HT1080 (cell line): ENCODE measurements around the gene OR2T34. TPM values are rescaled to one million over a fixed set of nuclear protein-coding genes. Genes with fewer than 3 reads are reported as not detected.
"Not testable (repeated sequence)": the region's sequence is repeated elsewhere in the genome, so short reads cannot be mapped to it uniquely, and the experiment has no call there.

Experiments
- DNase-seq: peaks from one replicate; pipeline ENCODE4 v3.0.0-alpha.2; 2015; ENCODE audit warnings: low read depth
- small RNA-seq: library from RNA; depleted of rRNA; stranded (forward); fragments of <200 nt; gene quantifications from one replicate; pipeline ENCODE3, GENCODE V24; 2014
- total RNA-seq: library from RNA; depleted of rRNA; stranded (reverse); fragments of >200 nt; shearing (Covaris generic); gene quantifications from 2 replicates; pipeline ENCODE4 v1.2.3, GENCODE V29; 2014; rRNA removed

OR2T34 gene
- total RNA-seq, 1 experiment from 2014 or later: not detected

GRCh38 chr1:248562672-248563071 is 11.9 kb downstream of the OR2T34 start, which contains the start of gene OR2T29:
OR2T29 (minus strand) TSS chr1:248562772; CDS start chr1:248559491, 3,281 bp downstream.
- not testable (repeated sequence) for DNase-seq

- DNase-seq: not testable (repeated sequence)
Observed at GRCh38 chr1:248551027-248551426, 23.5 kb downstream of the OR2T34 start.

- not testable (repeated sequence) for DNase-seq
Observed at GRCh38 chr1:248547383-248547782, 27.2 kb downstream of the OR2T34 start.

- not testable (repeated sequence) for DNase-seq
Observed at GRCh38 chr1:248537449-248537848, 37.1 kb downstream of the OR2T34 start.

Small RNAs within 50 kb of the gene (small RNA-seq; reads per million reads assigned to genes)
- not detected for gene RF00019

Other genes with a start within 250 kb of the OR2T34 start
- gene OR14C36, start 226.0 kb downstream of the OR2T34 start, total RNA-seq: not detected in 2 replicates
- gene OR2T4, start 213.1 kb downstream of the OR2T34 start, total RNA-seq: not detected in 2 replicates
- not detected in 2 replicates for gene OR2T6, start 199.0 kb downstream of the OR2T34 start, total RNA-seq
- not detected in 2 replicates for gene OR2T1, start 171.7 kb downstream of the OR2T34 start, total RNA-seq
- gene OR2T2, start 129.1 kb downstream of the OR2T34 start, total RNA-seq: not detected in 2 replicates
- gene OR2T3, start 101.4 kb downstream of the OR2T34 start, total RNA-seq: not detected in 2 replicates
- not detected in 2 replicates for gene OR2T5, start 86.2 kb downstream of the OR2T34 start, total RNA-seq
- gene OR2G6, start 66.7 kb downstream of the OR2T34 start, total RNA-seq: not detected in 2 replicates
- gene OR2T29, start 12.0 kb downstream of the OR2T34 start, total RNA-seq: not detected in 2 replicates
- gene OR2T10, start 22.9 kb upstream of the OR2T34 start, total RNA-seq: not detected in 2 replicates
- not detected in 2 replicates for gene OR2T11, start 60.3 kb upstream of the OR2T34 start, total RNA-seq
- not detected in 2 replicates for gene OR2T35, start 70.5 kb upstream of the OR2T34 start, total RNA-seq
- not detected in 2 replicates for gene OR2T27, start 80.8 kb upstream of the OR2T34 start, total RNA-seq
- not detected in 2 replicates for gene OR14I1, start 128.0 kb upstream of the OR2T34 start, total RNA-seq
- gene LYPD8, start 181.0 kb upstream of the OR2T34 start, total RNA-seq: 2.0 and 3.8 TPM in 2 replicates